Liver (tissue), 9 donors: Measurements from ENCODE around the gene ITGB6. TPM values are rescaled to one million over a fixed set of nuclear protein-coding genes. Genes with fewer than 3 reads are reported as not detected.

Experiments used
- DNase-seq: peaks from one replicate; pipeline ENCODE4 v3.0.0-alpha.2; 2017; ENCODE audit warnings: low spot score
- H3K27ac ChIP-seq, 2 donors: one replicate each; pipeline ENCODE4 v1.7.0; 2013; ENCODE audit warnings: inconsistent platforms in 2 of 2, low read length in 2 of 2, control low read depth in 1 of 2, low read depth in 1 of 2, mild to moderate bottlenecking in 1 of 2
- H3K27me3 ChIP-seq, 4 donors: one replicate each; pipeline versions ENCODE4 v1.6.1 to v1.7.0; 2013; ENCODE audit warnings: low read length in 3 of 4, inconsistent platforms in 1 of 4, mild to moderate bottlenecking in 1 of 4, moderate library complexity in 1 of 4; ENCODE audit not compliant: control insufficient read depth in 4 of 4, insufficient read depth in 4 of 4
- H3K36me3 ChIP-seq, 4 donors: one replicate each; pipeline versions ENCODE4 v1.6.1 to v1.7.0; 2013; ENCODE audit warnings: low read length in 3 of 4, mild to moderate bottlenecking in 3 of 4, low read depth in 1 of 4, moderate library complexity in 1 of 4; ENCODE audit not compliant: control insufficient read depth in 4 of 4, insufficient read depth in 3 of 4
- H3K4me1 ChIP-seq, 4 donors: one replicate each; pipeline versions ENCODE4 v1.6.1 to v1.7.0; 2013; ENCODE audit warnings: low read length in 3 of 4, mild to moderate bottlenecking in 3 of 4, moderate library complexity in 1 of 4; ENCODE audit not compliant: control insufficient read depth in 4 of 4, insufficient read depth in 4 of 4
- H3K4me3 ChIP-seq, 3 donors: one replicate each; pipeline versions ENCODE4 v1.6.1 to v1.7.0; 2013; ENCODE audit warnings: low read length in 3 of 3, control low read depth in 1 of 3, low read depth in 1 of 3, mild to moderate bottlenecking in 1 of 3
- H3K9ac ChIP-seq, 2 donors: one replicate each; pipeline ENCODE4 v1.7.0; 2013; ENCODE audit warnings: low read length in 2 of 2, mild to moderate bottlenecking in 2 of 2, moderate library complexity in 2 of 2, control low read depth in 1 of 2, low read depth in 1 of 2
- H3K9me3 ChIP-seq, 4 donors: one replicate each; pipeline versions ENCODE4 v1.6.1 to v1.7.0; 2013; ENCODE audit warnings: low read length in 3 of 4; ENCODE audit not compliant: control insufficient read depth in 4 of 4
- EGR1 ChIP-seq, 2 donors: IDR thresholded peaks; 2 replicates each; pipeline ENCODE4 v1.6.1; 2016 to 2018; ENCODE audit warnings: antibody characterized with exemption in 2 of 2, low read depth in 2 of 2
- FOXA1 ChIP-seq: IDR thresholded peaks from 2 replicates; pipeline ENCODE4 v1.6.1; 2016; ENCODE audit warnings: antibody characterized with exemption
- FOXA2 ChIP-seq: IDR thresholded peaks from 2 replicates; pipeline ENCODE4 v1.6.1; 2016; ENCODE audit warnings: antibody characterized with exemption
- GABPA ChIP-seq, 2 donors: IDR thresholded peaks in 1 of 2; conservative IDR thresholded peaks in 1 of 2; 2 replicates each; pipeline ENCODE4 v1.6.1; 2016; ENCODE audit warnings: antibody characterized with exemption in 2 of 2, mild to moderate bottlenecking in 1 of 2, moderate library complexity in 1 of 2
- HNF4A ChIP-seq, 2 donors: conservative IDR thresholded peaks; 2 replicates each; pipeline ENCODE4 v1.6.1; 2016; ENCODE audit warnings: antibody characterized with exemption in 2 of 2, mild to moderate bottlenecking in 2 of 2
- HNF4G ChIP-seq: IDR thresholded peaks from 2 replicates; pipeline ENCODE4 v1.6.1; 2016; ENCODE audit warnings: antibody characterized with exemption
- JUND ChIP-seq, 2 donors: IDR thresholded peaks; 2 replicates each; pipeline ENCODE4 v1.6.1; 2016; ENCODE audit warnings: antibody characterized with exemption in 2 of 2
- NR2F2 ChIP-seq: IDR thresholded peaks from 2 replicates; pipeline ENCODE4 v1.6.1; 2016; ENCODE audit warnings: antibody characterized with exemption
- RAD21 ChIP-seq, 2 donors: IDR thresholded peaks; 2 replicates each; pipeline ENCODE4 v1.6.1; 2016; ENCODE audit warnings: antibody characterized with exemption in 2 of 2, mild to moderate bottlenecking in 2 of 2
- RXRA ChIP-seq, 2 donors: IDR thresholded peaks; 2 replicates each; pipeline ENCODE4 v1.6.1; 2017 to 2018; ENCODE audit warnings: antibody characterized with exemption in 2 of 2, mild to moderate bottlenecking in 1 of 2
- SP1 ChIP-seq: IDR thresholded peaks from 2 replicates; pipeline ENCODE4 v1.6.1; 2018; ENCODE audit warnings: antibody characterized with exemption, mild to moderate bottlenecking
- TAF1 ChIP-seq: conservative IDR thresholded peaks from 2 replicates; pipeline ENCODE4 v1.6.1; 2016; ENCODE audit warnings: antibody characterized with exemption, mild to moderate bottlenecking
- YY1 ChIP-seq: IDR thresholded peaks from 2 replicates; pipeline ENCODE4 v1.6.1; 2016; ENCODE audit warnings: antibody characterized with exemption, mild to moderate bottlenecking
- WGBS: extraction: QIAGEN DNeasy Blood & Tissue Kit; methylation state at CpG from one replicate; pipeline ENCODE4 v1.1.7; 2013; 5-methylcytosine and 5-hydroxymethylcytosine counted together
- polyA plus RNA-seq, 2 donors: library from polyadenylated mRNA; stranded (reverse) in 1 of 2; unstranded in 1 of 2; fragments of 200-250 nt in 1 of 2; fragments of >200 nt in 1 of 2; fragmentation: Nextera tagmentation in 1 of 2; extraction: Ambion mirVana in 1 of 2; gene quantifications; one replicate each; pipeline versions ENCODE4 v1.2.1 to v1.2.3, GENCODE V29; 2013 to 2015
- total RNA-seq, 2 donors: library from RNA; depleted of rRNA; stranded (reverse); fragments of >200 nt; gene quantifications; one replicate each; pipeline ENCODE4 v1.2.3, GENCODE V29; 2014
- TF ChIP-seq, protein P1 (sequence below): IDR thresholded peaks from 2 replicates; pipeline ENCODE4 v1.6.1; 2016; ENCODE audit warnings: antibody characterized with exemption
- TF ChIP-seq, protein P2 (sequence below): IDR thresholded peaks from 2 replicates; pipeline ENCODE4 v1.6.1; 2016; ENCODE audit warnings: antibody characterized with exemption
- TF ChIP-seq, protein P3 (sequence below): fragments of 150-350 bp; IDR thresholded peaks from 2 replicates; pipeline ENCODE4 v1.5.1; 2017; ENCODE audit warnings: improper control_type of control experiment, low read depth, low read length; ENCODE audit not compliant: missing input control
- TF ChIP-seq, protein P4 (sequence below): IDR thresholded peaks from 2 replicates; pipeline ENCODE4 v1.6.1; 2016; ENCODE audit warnings: antibody characterized with exemption, mild to moderate bottlenecking
- TF ChIP-seq, protein P5 (sequence below): IDR thresholded peaks from 2 replicates; pipeline ENCODE4 v1.6.1; 2016; ENCODE audit warnings: antibody characterized with exemption
- donor health status: healthy.
- donor health status: healthy.
- donor health status: healthy.
- donor health status: healthy.
- donor health status: healthy.

ITGB6 gene
- total and polyA plus RNA-seq, 4 donors, result 0.03 to 0.10 (median 0.08) TPM; not detected in 1

DNA sequence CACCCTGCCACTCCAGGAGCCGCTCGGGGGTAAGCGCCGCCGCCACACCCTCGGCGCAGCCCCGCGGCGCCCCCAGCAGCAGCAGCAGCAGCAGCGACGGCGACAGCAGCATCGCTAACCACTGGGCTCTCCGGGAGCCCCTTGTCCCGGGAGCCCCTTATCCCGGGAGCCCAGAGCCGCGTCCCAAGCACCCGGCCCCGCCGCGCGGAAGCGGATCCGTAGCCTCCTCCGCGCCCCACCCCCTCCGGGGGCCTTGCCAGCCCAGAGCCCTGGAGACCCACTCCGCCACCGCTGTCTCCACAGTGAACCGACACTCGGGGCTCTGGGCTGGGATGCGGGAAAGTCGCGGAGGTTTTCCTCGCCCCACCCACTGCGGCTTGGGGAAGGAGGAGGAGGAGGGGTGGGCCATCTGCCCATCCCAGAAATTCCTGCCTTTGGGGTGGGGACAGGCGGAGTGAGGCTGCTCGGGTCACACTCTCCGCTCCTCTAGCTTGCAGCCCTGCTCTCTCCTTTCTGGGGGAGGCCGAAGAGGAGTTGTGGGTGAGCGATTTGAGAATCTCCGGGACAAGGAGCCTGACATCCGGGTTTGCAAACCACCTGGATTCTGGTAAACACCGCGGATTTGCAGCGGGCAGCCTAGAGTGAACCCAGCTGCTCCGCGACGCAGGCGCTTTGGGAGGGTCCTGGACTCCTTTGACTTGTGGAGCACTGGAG lies 137.6 kb downstream of the ITGB6 start, which contains the start of gene PLA2R1:
Gene PLA2R1 (minus strand): TSS at position 324 of the 714 bp plus-strand sequence. CDS start 212 bp downstream, at position 112.
- no peak within 1 kb of the TSS for H3K9ac ChIP-seq
- peaks cover 0 to 15% (median 0%) of the 10 kb centered on the region in 4 donors for H3K27me3 ChIP-seq
- peaks cover 0 to 4% (median 0%) of the 10 kb centered on the region in 4 donors for H3K9me3 ChIP-seq
- H3K27ac ChIP-seq, result no peak within 1 kb of the TSS
- H3K4me1 ChIP-seq, result peaks cover 0 to 8% (median 4%) of the 10 kb centered on the region in 4 donors
- TF ChIP-seq FOXA1 (no peak), HNF4G (no peak), FOXA2 (no peak), HNF4A (conservative IDR thresholded peaks at IDR 0.05) (no peak), YY1 (no peak), GABPA (IDR thresholded peaks at IDR 0.05 in 1 of 2, conservative IDR thresholded peaks at IDR 0.05 in 1 of 2) (no peak), RAD21 (IDR thresholded peaks at IDR 0.05) (no peak), SP1 (no peak), TAF1 (no peak), JUND (IDR thresholded peaks at IDR 0.05) (no peak), NR2F2 (no peak), RXRA (IDR thresholded peaks at IDR 0.05) (no peak), EGR1 (IDR thresholded peaks at IDR 0.05; ENCODE audit: low read depth in 2 of 2) (no peak)
- TF ChIP-seq, protein P1, sequence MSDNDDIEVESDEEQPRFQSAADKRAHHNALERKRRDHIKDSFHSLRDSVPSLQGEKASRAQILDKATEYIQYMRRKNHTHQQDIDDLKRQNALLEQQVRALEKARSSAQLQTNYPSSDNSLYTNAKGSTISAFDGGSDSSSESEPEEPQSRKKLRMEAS, result no peak
- TF ChIP-seq, protein P2, sequence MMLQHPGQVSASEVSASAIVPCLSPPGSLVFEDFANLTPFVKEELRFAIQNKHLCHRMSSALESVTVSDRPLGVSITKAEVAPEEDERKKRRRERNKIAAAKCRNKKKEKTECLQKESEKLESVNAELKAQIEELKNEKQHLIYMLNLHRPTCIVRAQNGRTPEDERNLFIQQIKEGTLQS, result no peak
- TF ChIP-seq, protein P3, sequence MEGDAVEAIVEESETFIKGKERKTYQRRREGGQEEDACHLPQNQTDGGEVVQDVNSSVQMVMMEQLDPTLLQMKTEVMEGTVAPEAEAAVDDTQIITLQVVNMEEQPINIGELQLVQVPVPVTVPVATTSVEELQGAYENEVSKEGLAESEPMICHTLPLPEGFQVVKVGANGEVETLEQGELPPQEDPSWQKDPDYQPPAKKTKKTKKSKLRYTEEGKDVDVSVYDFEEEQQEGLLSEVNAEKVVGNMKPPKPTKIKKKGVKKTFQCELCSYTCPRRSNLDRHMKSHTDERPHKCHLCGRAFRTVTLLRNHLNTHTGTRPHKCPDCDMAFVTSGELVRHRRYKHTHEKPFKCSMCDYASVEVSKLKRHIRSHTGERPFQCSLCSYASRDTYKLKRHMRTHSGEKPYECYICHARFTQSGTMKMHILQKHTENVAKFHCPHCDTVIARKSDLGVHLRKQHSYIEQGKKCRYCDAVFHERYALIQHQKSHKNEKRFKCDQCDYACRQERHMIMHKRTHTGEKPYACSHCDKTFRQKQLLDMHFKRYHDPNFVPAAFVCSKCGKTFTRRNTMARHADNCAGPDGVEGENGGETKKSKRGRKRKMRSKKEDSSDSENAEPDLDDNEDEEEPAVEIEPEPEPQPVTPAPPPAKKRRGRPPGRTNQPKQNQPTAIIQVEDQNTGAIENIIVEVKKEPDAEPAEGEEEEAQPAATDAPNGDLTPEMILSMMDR, result no peak
- TF ChIP-seq, protein P4, sequence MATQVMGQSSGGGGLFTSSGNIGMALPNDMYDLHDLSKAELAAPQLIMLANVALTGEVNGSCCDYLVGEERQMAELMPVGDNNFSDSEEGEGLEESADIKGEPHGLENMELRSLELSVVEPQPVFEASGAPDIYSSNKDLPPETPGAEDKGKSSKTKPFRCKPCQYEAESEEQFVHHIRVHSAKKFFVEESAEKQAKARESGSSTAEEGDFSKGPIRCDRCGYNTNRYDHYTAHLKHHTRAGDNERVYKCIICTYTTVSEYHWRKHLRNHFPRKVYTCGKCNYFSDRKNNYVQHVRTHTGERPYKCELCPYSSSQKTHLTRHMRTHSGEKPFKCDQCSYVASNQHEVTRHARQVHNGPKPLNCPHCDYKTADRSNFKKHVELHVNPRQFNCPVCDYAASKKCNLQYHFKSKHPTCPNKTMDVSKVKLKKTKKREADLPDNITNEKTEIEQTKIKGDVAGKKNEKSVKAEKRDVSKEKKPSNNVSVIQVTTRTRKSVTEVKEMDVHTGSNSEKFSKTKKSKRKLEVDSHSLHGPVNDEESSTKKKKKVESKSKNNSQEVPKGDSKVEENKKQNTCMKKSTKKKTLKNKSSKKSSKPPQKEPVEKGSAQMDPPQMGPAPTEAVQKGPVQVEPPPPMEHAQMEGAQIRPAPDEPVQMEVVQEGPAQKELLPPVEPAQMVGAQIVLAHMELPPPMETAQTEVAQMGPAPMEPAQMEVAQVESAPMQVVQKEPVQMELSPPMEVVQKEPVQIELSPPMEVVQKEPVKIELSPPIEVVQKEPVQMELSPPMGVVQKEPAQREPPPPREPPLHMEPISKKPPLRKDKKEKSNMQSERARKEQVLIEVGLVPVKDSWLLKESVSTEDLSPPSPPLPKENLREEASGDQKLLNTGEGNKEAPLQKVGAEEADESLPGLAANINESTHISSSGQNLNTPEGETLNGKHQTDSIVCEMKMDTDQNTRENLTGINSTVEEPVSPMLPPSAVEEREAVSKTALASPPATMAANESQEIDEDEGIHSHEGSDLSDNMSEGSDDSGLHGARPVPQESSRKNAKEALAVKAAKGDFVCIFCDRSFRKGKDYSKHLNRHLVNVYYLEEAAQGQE, result no peak
- TF ChIP-seq, protein P5, sequence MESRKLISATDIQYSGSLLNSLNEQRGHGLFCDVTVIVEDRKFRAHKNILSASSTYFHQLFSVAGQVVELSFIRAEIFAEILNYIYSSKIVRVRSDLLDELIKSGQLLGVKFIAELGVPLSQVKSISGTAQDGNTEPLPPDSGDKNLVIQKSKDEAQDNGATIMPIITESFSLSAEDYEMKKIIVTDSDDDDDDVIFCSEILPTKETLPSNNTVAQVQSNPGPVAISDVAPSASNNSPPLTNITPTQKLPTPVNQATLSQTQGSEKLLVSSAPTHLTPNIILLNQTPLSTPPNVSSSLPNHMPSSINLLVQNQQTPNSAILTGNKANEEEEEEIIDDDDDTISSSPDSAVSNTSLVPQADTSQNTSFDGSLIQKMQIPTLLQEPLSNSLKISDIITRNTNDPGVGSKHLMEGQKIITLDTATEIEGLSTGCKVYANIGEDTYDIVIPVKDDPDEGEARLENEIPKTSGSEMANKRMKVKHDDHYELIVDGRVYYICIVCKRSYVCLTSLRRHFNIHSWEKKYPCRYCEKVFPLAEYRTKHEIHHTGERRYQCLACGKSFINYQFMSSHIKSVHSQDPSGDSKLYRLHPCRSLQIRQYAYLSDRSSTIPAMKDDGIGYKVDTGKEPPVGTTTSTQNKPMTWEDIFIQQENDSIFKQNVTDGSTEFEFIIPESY, result no peak
- H3K4me3 ChIP-seq, result peak within 1 kb of the TSS; percentile 5 to 55 (median 47)
- H3K36me3 ChIP-seq, result no peaks in the 10 kb centered on the region
- no peak for DNase-seq
- 3% methylated on average over 52 of the region's 52 CpGs for WGBS
